Endothelial cell of umbilical vein (primary cell): ENCODE data around the gene AGPAT1. TPM values are rescaled to one million over a fixed set of nuclear protein-coding genes. Genes with fewer than 3 reads are reported as not detected.

Experiments
- BruUV-seq: library from RNA; stranded (reverse); fragments of 400-500 nt; replicated peaks from 2 replicates; lab custom pipeline; 2021; lab: Mats Ljungman, UMichigan
- CTCF ChIA-PET: fragments of 300-600, 350-600 bp; sonication (Branson Sonifier 250); formaldehyde crosslinking; loops from one replicate; lab custom pipeline; 2021; ENCODE audit warnings: antibody characterized with exemption, inconsistent platforms; lab: Charles Lee
- POLR2A ChIA-PET: fragments of 300-600, 350-600 bp; sonication (Branson Sonifier 250); formaldehyde crosslinking; loops from one replicate; lab custom pipeline; 2021; ENCODE audit warnings: antibody characterized with exemption, inconsistent platforms; lab: Charles Lee
- DNase-seq: peaks from one replicate; pipeline ENCODE4 v3.0.0-alpha.2; 2011; ENCODE audit warnings: low read depth, low spot score
- FAIRE-seq: peaks from 2 replicates; lab custom pipeline; 2011; peaks lifted over from hg19 to GRCh38; lab: Jason Lieb, UNC
- H2AFZ ChIP-seq: 2 replicates; pipeline ENCODE4 v1.6.0; 2012; ENCODE audit warnings: low read depth, low read length, control low read depth, inconsistent platforms
- H3K27ac ChIP-seq: 2 replicates; pipeline ENCODE4 v1.5.1; 2011; ENCODE audit warnings: low read depth, mild to moderate bottlenecking, control low read depth, low read length, moderate library complexity; ENCODE audit not compliant: insufficient read depth
- H3K27me3 ChIP-seq, 2 experiments: 2 replicates each; pipeline versions ENCODE4 v1.6.0 to v1.6.1; 2011; ENCODE audit warnings: low read length in 2 of 2, mixed read lengths in 1 of 2; ENCODE audit not compliant: control insufficient read depth in 2 of 2, insufficient read depth in 2 of 2
- H3K36me3 ChIP-seq, 2 experiments: 2 replicates in 1 of 2; 3 replicates in 1 of 2; pipeline ENCODE4 v1.5.1; 2011; ENCODE audit warnings: low read length in 2 of 2, mild to moderate bottlenecking in 1 of 2, moderate library complexity in 1 of 2; ENCODE audit not compliant: control insufficient read depth in 2 of 2, insufficient read depth in 2 of 2; ENCODE audit errors: extremely low read depth in 1 of 2
- H3K4me1 ChIP-seq: 3 replicates; pipeline ENCODE4 v1.5.1; 2011; ENCODE audit warnings: mild to moderate bottlenecking, low read length; ENCODE audit not compliant: control insufficient read depth, insufficient read depth; ENCODE audit errors: extremely low read depth
- H3K4me2 ChIP-seq: 2 replicates; pipeline ENCODE4 v1.6.1; 2011; ENCODE audit warnings: low read length, control low read depth, mixed read lengths; ENCODE audit not compliant: insufficient read depth
- H3K4me3 ChIP-seq, 3 experiments: fragments of 200-600 bp in 1 of 3; sonication (generic), shearing (Covaris generic) in 1 of 3; replicated peaks in 1 of 3; 2 replicates each; pipeline ENCODE4 v1.5.1; 2011 to 2016; ENCODE audit warnings: control low read depth in 3 of 3, low read length in 3 of 3, mild to moderate bottlenecking in 2 of 3, inconsistent platforms in 1 of 3, low read depth in 1 of 3, moderate library complexity in 1 of 3; ENCODE audit not compliant: insufficient read depth in 1 of 3
- H3K79me2 ChIP-seq: 2 replicates; pipeline ENCODE4 v1.6.0; 2012; ENCODE audit warnings: low read length, inconsistent platforms; ENCODE audit not compliant: control insufficient read depth, insufficient read depth
- H3K9ac ChIP-seq: replicated peaks from 2 replicates; pipeline ENCODE3; 2011; ENCODE audit warnings: low read length, control low read depth; ENCODE audit not compliant: insufficient read depth; ENCODE audit errors: extremely low read depth
- H3K9me1 ChIP-seq: replicated peaks from 3 replicates; pipeline ENCODE4 v1.6.0; 2011; ENCODE audit warnings: mild to moderate bottlenecking, low read length; ENCODE audit not compliant: control insufficient read depth, insufficient read depth; ENCODE audit errors: extremely low read depth
- H3K9me3 ChIP-seq: replicated peaks from 2 replicates; pipeline ENCODE4 v1.5.1; 2012; ENCODE audit warnings: low read length, inconsistent platforms; ENCODE audit not compliant: control insufficient read depth, insufficient read depth
- H4K20me1 ChIP-seq: replicated peaks from 2 replicates; pipeline ENCODE3; 2011; ENCODE audit warnings: mild to moderate bottlenecking, low read length; ENCODE audit not compliant: control insufficient read depth, insufficient read depth; ENCODE audit errors: extremely low read depth
- CTCF ChIP-seq, 2 donors: IDR thresholded peaks; 1 replicate in 1 of 2; 2 replicates in 1 of 2; pipeline ENCODE4 v1.5.1; 2011; ENCODE audit warnings: low read length in 2 of 2, mild to moderate bottlenecking in 2 of 2, moderate library complexity in 2 of 2, control low read depth in 1 of 2, inconsistent platforms in 1 of 2, low read depth in 1 of 2; ENCODE audit not compliant: insufficient read depth in 1 of 2; ENCODE audit errors: extremely low read depth in 1 of 2
- EZH2 ChIP-seq: IDR thresholded peaks from 2 replicates; pipeline ENCODE4 v1.6.1; 2012; ENCODE audit warnings: borderline replicate concordance, low read depth, mild to moderate bottlenecking, moderate library complexity, low read length, inconsistent platforms; ENCODE audit not compliant: severe bottlenecking
- FOS ChIP-seq: IDR thresholded peaks from 2 replicates; pipeline ENCODE4 v1.6.1; 2011; ENCODE audit warnings: mild to moderate bottlenecking, low read length, moderate library complexity, borderline replicate concordance; ENCODE audit not compliant: insufficient read depth
- GATA2 ChIP-seq: IDR thresholded peaks from 2 replicates; pipeline ENCODE4 v1.7.0; 2011; ENCODE audit warnings: low read depth, mild to moderate bottlenecking, moderate library complexity, mixed read lengths, low read length; ENCODE audit not compliant: insufficient read length, insufficient read depth
- JUN ChIP-seq: IDR thresholded peaks from 2 replicates; pipeline ENCODE4 v1.6.1; 2011; ENCODE audit warnings: borderline replicate concordance, low read depth; ENCODE audit not compliant: insufficient read length, insufficient read depth
- MAX ChIP-seq: IDR thresholded peaks from 2 replicates; pipeline ENCODE4 v1.6.1; 2011; ENCODE audit not compliant: insufficient read depth, insufficient read length
- MYC ChIP-seq: IDR thresholded peaks from one replicate; pipeline ENCODE4 v1.6.1; 2011; ENCODE audit warnings: mild to moderate bottlenecking, low read depth, low read length
- POLR2A ChIP-seq: IDR thresholded peaks from 2 replicates; pipeline ENCODE4 v1.6.1; 2012; ENCODE audit warnings: low read depth, mild to moderate bottlenecking, control low read depth, low read length
- POLR2AphosphoS5 ChIP-seq: IDR thresholded peaks from 2 replicates; pipeline ENCODE4 v1.6.1; 2012; ENCODE audit warnings: low read depth, mild to moderate bottlenecking, control low read depth, low read length, moderate library complexity; ENCODE audit not compliant: insufficient read depth
- dilution Hi-C: fragments of 300-500 bp; cut with MboI; formaldehyde crosslinking; loops from one replicate; pipeline ENCODE4 v1.15.0; 2019; ENCODE audit warnings: low sequenced_read_pairs; ENCODE audit not compliant: extremely low pct_ligation_motif_present
- intact Hi-C: fragments of 100-400 bp; cut with micrococcal nuclease; formaldehyde crosslinking; loops from one replicate; pipeline ENCODE4 v1.10.0; 2022
- polyA plus RNA-seq, 4 experiments: library from polyadenylated mRNA; depleted of rRNA in 3 of 4; stranded (reverse) in 3 of 4; unstranded in 1 of 4; fragments of >200 nt; gene quantifications; 2 replicates each; pipeline versions ENCODE4 v1.2.1 to v1.2.3, GENCODE V29; 2011 to 2012; ENCODE audit warnings: missing spikeins in 1 of 4
- total RNA-seq: library from RNA; stranded (reverse); gene quantifications from 2 replicates; pipeline ENCODE4 v1.2.3, GENCODE V29; 2021

The AGPAT1 gene
- total and polyA plus RNA-seq, 2 donors (not counting 3 experiments of a cell fraction or from before 2014, with no cell fraction given) = 38.4 to 132 TPM

- Histone ChIP-seq H3K9ac (no peak overlapping the region), H3K79me2 (no peaks in the 10 kb centered on the region), H3K9me1 (no peaks in the 10 kb centered on the region), H3K9me3 (no peaks in the 10 kb centered on the region), H3K27me3 (no peaks in the 10 kb centered on the region), H3K27ac (no peak overlapping the region), H3K36me3 (peaks cover 11 to 21% of the 10 kb centered on the region in 2 experiments), H4K20me1 (no peaks in the 10 kb centered on the region), H2AFZ (no peak overlapping the region), H3K4me1 (no peaks in the 10 kb centered on the region), H3K4me2 (no peak overlapping the region), H3K4me3 (no peak overlapping the region)
- CTCF ChIA-PET = no interaction called here
- no peak for DNase-seq
- TF ChIP-seq GATA2 (no peak), FOS (no peak), CTCF (IDR thresholded peaks at IDR 0.05; ENCODE audit: extremely low read depth in 1 of 2, insufficient read depth in 1 of 2, low read depth in 1 of 2, low read length in 2 of 2) (no peak), EZH2 (no peak), JUN (no peak)
- no TSS peak for BruUV-seq
- POLR2A ChIA-PET = no interaction called here
- dilution Hi-C loops = no loop called here
- intact Hi-C loops = no loop called here
- FAIRE-seq = no peak
Measured at GRCh38 chr6:32215617-32216016, 39.7 kb upstream of the AGPAT1 start.

GRCh38 chr6:32214126-32214525 lies 38.2 kb upstream of the AGPAT1 start:
- intact Hi-C loops (no loop called here), dilution Hi-C loops (no loop called here)
- no peak for FAIRE-seq

More at GRCh38 chr6:32214126-32214525, 38.2 kb upstream of the AGPAT1 start:
- Histone ChIP-seq H2AFZ (no peak overlapping the region), H3K27ac (no peak overlapping the region), H4K20me1 (no peaks in the 10 kb centered on the region), H3K9me3 (no peaks in the 10 kb centered on the region), H3K79me2 (no peaks in the 10 kb centered on the region), H3K9me1 (no peaks in the 10 kb centered on the region), H3K36me3 (peaks cover 14 to 18% of the 10 kb centered on the region in 2 experiments), H3K4me2 (no peak overlapping the region), H3K4me1 (no peaks in the 10 kb centered on the region), H3K27me3 (no peaks in the 10 kb centered on the region), H3K9ac (no peak overlapping the region), H3K4me3 (no peak overlapping the region)
- CTCF ChIA-PET = interaction anchor here (1.0 kb wide), 1 partner anchor 19 kb away, joined by 3 read pairs; no protein-coding TSS in a partner anchor
- DNase-seq = no peak
- TF ChIP-seq MYC (no peak), MAX (no peak), GATA2 (no peak), POLR2A (no peak), JUN (no peak), CTCF (IDR thresholded peaks at IDR 0.05; ENCODE audit: extremely low read depth in 1 of 2, insufficient read depth in 1 of 2, low read depth in 1 of 2, low read length in 2 of 2) (no peak), POLR2AphosphoS5 (no peak), FOS (no peak), EZH2 (no peak)
- BruUV-seq = no TSS peak
- POLR2A ChIA-PET = no interaction called here
